GM12891 (cell line): ENCODE measurements around the gene CCL25.

ENCODE experiments used
- DNase-seq: peaks from one replicate; pipeline ENCODE4 v3.0.0; 2011; ENCODE audit warnings: low spot score; ENCODE audit not compliant: insufficient read length
- FAIRE-seq: peaks from 2 replicates; lab custom pipeline; 2011; peaks lifted over from hg19 to GRCh38; lab: Jason Lieb, UNC
- PAX5 ChIP-seq: IDR thresholded peaks from 2 replicates; pipeline ENCODE4 v1.6.1; 2011; ENCODE audit warnings: low read length, moderate library complexity, mild to moderate bottlenecking; ENCODE audit not compliant: insufficient read depth, severe bottlenecking
- POLR2A ChIP-seq: IDR thresholded peaks from 2 replicates; pipeline ENCODE4 v1.6.1; 2011; ENCODE audit warnings: low read depth, low read length, control low read depth
- POLR2AphosphoS5 ChIP-seq: IDR thresholded peaks from 2 replicates; pipeline ENCODE4 v1.6.1; 2011; ENCODE audit warnings: low read depth, low read length, control low read depth
- POU2F2 ChIP-seq: IDR thresholded peaks from 2 replicates; pipeline ENCODE4 v1.6.1; 2011; ENCODE audit warnings: low read depth, mild to moderate bottlenecking, control low read depth, low read length, moderate library complexity
- SPI1 ChIP-seq: IDR thresholded peaks from 2 replicates; pipeline ENCODE4 v1.6.1; 2011; ENCODE audit warnings: low read depth, low read length, control low read depth
- TAF1 ChIP-seq: IDR thresholded peaks from 2 replicates; pipeline ENCODE4 v1.6.1; 2011; ENCODE audit warnings: low read depth, low read length, control low read depth

The CCL25 gene

GRCh38 chr19:8109890-8110662 is 57.5 kb downstream of the CCL25 start:
- FAIRE-seq (no peak), DNase-seq (no peak)
- TF ChIP-seq PAX5, result no peak

- FAIRE-seq, result no peak
- no peak for DNase-seq
- TF ChIP-seq TAF1 (no peak), POLR2A (no peak), PAX5 (no peak), POLR2AphosphoS5 (no peak), POU2F2 (no peak), SPI1 (no peak)
These were observed 58.4 kb downstream of the CCL25 start for GRCh38 chr19:8110931-8111330.

GRCh38 chr19:8111376-8111775 is 58.8 kb downstream of the CCL25 start:
- no peak for FAIRE-seq
- no peak for TF ChIP-seq SPI1
- TF ChIP-seq POU2F2, result no peak
- no peak for TF ChIP-seq PAX5
- DNase-seq, result no peak
